Testis (tissue), 2 donors: Measurements from ENCODE around the gene SIVA1.
"Not testable (repeated sequence)": the region's sequence is repeated elsewhere in the genome, so short reads cannot be mapped to it uniquely, and the experiment has no call there.

Experiments
- CTCF ChIP-seq, 3 experiments: fragments of 450-650 bp in 2 of 3; fragments of 200-600 bp in 1 of 3; sonication (generic) in 1 of 3; IDR thresholded peaks; one replicate each; pipeline ENCODE4 v1.5.1; 2016 to 2019; ENCODE audit warnings: antibody characterized with exemption in 3 of 3, mild to moderate bottlenecking in 2 of 3, moderate library complexity in 1 of 3
- POLR2A ChIP-seq: fragments of 450-650 bp; IDR thresholded peaks from one replicate; pipeline ENCODE4 v1.6.1; 2017; ENCODE audit warnings: antibody characterized with exemption, mild to moderate bottlenecking, moderate library complexity

GRCh38 chr14:104729176-104729834 lies 23.6 kb upstream of the SIVA1 start:
- not testable (repeated sequence) for TF ChIP-seq CTCF (IDR thresholded peaks at IDR 0.05); POLR2A
